Neuronal stem cell (in vitro differentiated cells): Measurements from ENCODE around the gene RILPL1.
"Not testable (repeated sequence)": the region's sequence is repeated elsewhere in the genome, so short reads cannot be mapped to it uniquely, and the experiment has no call there.

Source experiments
- DNase-seq: peaks from one replicate; pipeline ENCODE4 v3.0.0-alpha.2; 2013; ENCODE audit warnings: low spot score
- H2AFZ ChIP-seq: one replicate; pipeline ENCODE4 v1.6.1; 2013; ENCODE audit warnings: mild to moderate bottlenecking, low read length, inconsistent platforms
- H2AK5ac ChIP-seq: 2 replicates; pipeline ENCODE4 v1.6.1; 2013; ENCODE audit warnings: low read depth, mild to moderate bottlenecking, inconsistent platforms, low read length, moderate library complexity, mixed read lengths
- H2BK120ac ChIP-seq: 2 replicates; pipeline ENCODE4 v1.6.1; 2013; ENCODE audit warnings: low read depth, mild to moderate bottlenecking, inconsistent platforms, low read length, moderate library complexity, mixed read lengths
- H2BK12ac ChIP-seq: one replicate; pipeline ENCODE4 v1.6.1; 2013; ENCODE audit warnings: low read length, inconsistent platforms
- H2BK15ac ChIP-seq: 2 replicates; pipeline ENCODE4 v1.6.1; 2013; ENCODE audit warnings: mild to moderate bottlenecking, low read length, inconsistent platforms, mixed read lengths
- H2BK5ac ChIP-seq: one replicate; pipeline ENCODE4 v1.6.1; 2013; ENCODE audit warnings: inconsistent platforms, mild to moderate bottlenecking, low read length, moderate library complexity
- H3K14ac ChIP-seq: one replicate; pipeline ENCODE4 v1.6.1; 2013; ENCODE audit warnings: low read length, inconsistent platforms
- H3K18ac ChIP-seq: 2 replicates; pipeline ENCODE4 v1.6.1; 2013; ENCODE audit warnings: low read length, inconsistent platforms
- H3K23ac ChIP-seq: 2 replicates; pipeline ENCODE4 v1.6.1; 2013; ENCODE audit warnings: low read depth, mild to moderate bottlenecking, mixed read lengths, low read length, inconsistent platforms; ENCODE audit not compliant: poor library complexity
- H3K27ac ChIP-seq: replicated peaks from 3 replicates; pipeline ENCODE4 v1.5.1; 2013; ENCODE audit warnings: low read length, inconsistent platforms
- H3K27me3 ChIP-seq, 3 experiments: 2 replicates each; pipeline ENCODE4 v1.6.1; 2013; ENCODE audit warnings: low read length in 3 of 3, mild to moderate bottlenecking in 2 of 3, inconsistent platforms in 1 of 3, low read depth in 1 of 3, mixed read lengths in 1 of 3, moderate library complexity in 1 of 3; ENCODE audit not compliant: control insufficient read depth in 3 of 3, insufficient read depth in 3 of 3
- H3K36me3 ChIP-seq, 2 donors: replicated peaks in 1 of 2; 2 replicates each; pipeline ENCODE4 v1.6.1; 2013; ENCODE audit warnings: low read length in 2 of 2; ENCODE audit not compliant: control insufficient read depth in 2 of 2, insufficient read depth in 2 of 2
- H3K4ac ChIP-seq: 2 replicates; pipeline ENCODE4 v1.6.1; 2013; ENCODE audit warnings: inconsistent platforms, mild to moderate bottlenecking, low read length, moderate library complexity
- H3K4me1 ChIP-seq, 2 donors: 1 replicate in 1 of 2; 2 replicates in 1 of 2; pipeline ENCODE4 v1.6.1; 2013; ENCODE audit warnings: low read length in 2 of 2, low read depth in 1 of 2; ENCODE audit not compliant: control insufficient read depth in 2 of 2, insufficient read depth in 1 of 2
- H3K4me2 ChIP-seq: one replicate; pipeline ENCODE4 v1.6.1; 2013; ENCODE audit warnings: mild to moderate bottlenecking, low read length, inconsistent platforms; ENCODE audit not compliant: insufficient read depth, poor library complexity, severe bottlenecking
- H3K4me3 ChIP-seq, 2 donors: 2 replicates each; pipeline ENCODE4 v1.5.1; 2013; ENCODE audit warnings: low read length in 2 of 2, mild to moderate bottlenecking in 2 of 2, inconsistent platforms in 1 of 2, moderate library complexity in 1 of 2
- H3K79me1 ChIP-seq: one replicate; pipeline ENCODE4 v1.6.1; 2013; ENCODE audit warnings: low read depth, mild to moderate bottlenecking, inconsistent platforms, low read length, moderate library complexity
- H3K9ac ChIP-seq: one replicate; pipeline ENCODE4 v1.6.1; 2013; ENCODE audit warnings: mild to moderate bottlenecking, low read depth, low read length, inconsistent platforms; ENCODE audit not compliant: poor library complexity
- H3K9me3 ChIP-seq, 2 donors: replicated peaks in 1 of 2; 2 replicates each; pipeline versions ENCODE3 to v1.6.1; 2013; ENCODE audit warnings: low read length in 2 of 2, mild to moderate bottlenecking in 2 of 2, inconsistent platforms in 1 of 2, low read depth in 1 of 2, mixed read lengths in 1 of 2, moderate library complexity in 1 of 2; ENCODE audit not compliant: control insufficient read depth in 2 of 2, insufficient read depth in 1 of 2
- H4K8ac ChIP-seq: one replicate; pipeline ENCODE4 v1.6.1; 2013; ENCODE audit warnings: low read depth, mild to moderate bottlenecking, inconsistent platforms, low read length, moderate library complexity
- H4K91ac ChIP-seq: one replicate; pipeline ENCODE4 v1.6.1; 2013; ENCODE audit warnings: low read length, low read depth, mild to moderate bottlenecking, inconsistent platforms; ENCODE audit not compliant: poor library complexity
- WGBS, 2 donors: extraction: QIAGEN DNeasy Blood & Tissue Kit; methylation state at CpG; one replicate each; pipeline ENCODE4 v1.1.7; 2013; ENCODE audit warnings: missing lambda C conversion rate in 2 of 2, mixed read lengths in 1 of 2; ENCODE audit not compliant: insufficient read length in 2 of 2, insufficient replicate concordance in 1 of 2; ENCODE audit errors: extremely low coverage in 2 of 2; 5-methylcytosine and 5-hydroxymethylcytosine counted together

Gene RILPL1

GRCh38 chr12:123514582-123515221, 18.8 kb downstream of the RILPL1 start:
- H3K4me3 ChIP-seq, H3K27me3 ChIP-seq, H4K91ac ChIP-seq, H2BK120ac ChIP-seq, H3K4me1 ChIP-seq, H2BK12ac ChIP-seq, H3K23ac ChIP-seq, H2BK15ac ChIP-seq, H2AFZ ChIP-seq, H3K79me1 ChIP-seq, H3K27ac ChIP-seq, DNase-seq, H3K9ac ChIP-seq, H4K8ac ChIP-seq, H3K14ac ChIP-seq, H3K4ac ChIP-seq, H3K4me2 ChIP-seq, H2BK5ac ChIP-seq, H3K9me3 ChIP-seq, H3K18ac ChIP-seq, H2AK5ac ChIP-seq: not testable (repeated sequence)
- peaks cover 42 to 86% of the 10 kb centered on the region in 2 donors for H3K36me3 ChIP-seq
- no CpG with 5 or more reads among the region's 1 CpG for WGBS, 2 donors

DNA sequence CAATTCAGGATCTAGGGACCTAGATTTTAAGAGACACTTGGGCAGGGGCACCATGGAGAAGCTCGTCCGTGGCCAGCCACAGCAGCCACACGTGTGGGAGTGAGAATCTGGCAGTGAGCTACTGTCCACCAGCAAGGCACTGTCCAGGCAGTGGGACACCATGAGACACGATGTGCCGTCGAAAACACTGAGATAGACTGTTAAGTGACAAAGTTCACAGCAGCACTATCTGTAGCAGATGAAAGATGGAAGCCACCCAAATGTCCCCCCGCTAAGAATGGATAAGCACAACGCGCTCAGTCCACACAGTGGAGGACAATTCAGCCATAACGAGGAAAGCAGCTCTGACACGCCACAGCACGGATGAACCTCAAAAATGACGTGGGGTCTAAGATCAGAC, 19.7 kb downstream of the RILPL1 start:
- Histone ChIP-seq H3K9me3 (peaks cover 0 to 2% of the 10 kb centered on the region in 2 donors), H2AFZ (no peak overlapping the region), H3K36me3 (peaks cover 40 to 83% of the 10 kb centered on the region in 2 donors), H4K8ac (no peak overlapping the region), H3K4me3 (no peak overlapping the region), H3K4ac (no peak overlapping the region), H3K23ac (no peak overlapping the region), H2BK120ac (no peak overlapping the region), H3K27me3 (peaks cover 0 to 4% (median 0%) of the 10 kb centered on the region in 3 experiments), H3K14ac (no peak overlapping the region), H3K4me2 (no peak overlapping the region), H2AK5ac (no peak overlapping the region), H2BK15ac (no peak overlapping the region), H3K79me1 (peaks cover 9% of the 10 kb centered on the region), H2BK12ac (no peak overlapping the region), H2BK5ac (no peak overlapping the region), H3K27ac (no peak overlapping the region), H3K18ac (no peak overlapping the region), H3K9ac (peak overlapping the region; percentile 44), H3K4me1 (peaks cover 0 to 3% of the 10 kb centered on the region in 2 donors), H4K91ac (no peak overlapping the region)
- no peak for DNase-seq
- no CpG with 5 or more reads among the region's 13 CpGs for WGBS, 2 donors

GRCh38 chr12:123512838-123513665, 20.5 kb downstream of the RILPL1 start:
- Histone ChIP-seq H2BK12ac (peak overlapping the region; percentile 33), H3K4me3 (peak overlapping the region in 1 of 2 donors; percentile 70), H3K9ac (peak overlapping the region; percentile 24), H3K14ac (no peak overlapping the region), H2BK120ac (no peak overlapping the region), H3K23ac (peak overlapping the region; percentile 1), H3K27ac (peak overlapping the region; percentile 43), H3K4me1 (peaks cover 0 to 3% of the 10 kb centered on the region in 2 donors), H3K36me3 (peaks cover 39 to 76% of the 10 kb centered on the region in 2 donors), H3K4ac (no peak overlapping the region), H3K4me2 (no peak overlapping the region), H3K18ac (peak overlapping the region; percentile 64), H2BK15ac (no peak overlapping the region), H2AFZ (no peak overlapping the region), H2BK5ac (peak overlapping the region; percentile 29), H4K8ac (peak overlapping the region; percentile 20), H4K91ac (peak overlapping the region; percentile 38), H3K79me1 (peaks cover 9% of the 10 kb centered on the region), H3K27me3 (peaks cover 0 to 4% (median 0%) of the 10 kb centered on the region in 3 experiments), H3K9me3 (peaks cover 0 to 2% of the 10 kb centered on the region in 2 donors), H2AK5ac (no peak overlapping the region)
- no peak for DNase-seq
- WGBS, 2 donors, result 100% methylated on average over 1 of the region's 26 CpGs; no CpG with 5 or more reads in 1 of the 2 donors

DNA sequence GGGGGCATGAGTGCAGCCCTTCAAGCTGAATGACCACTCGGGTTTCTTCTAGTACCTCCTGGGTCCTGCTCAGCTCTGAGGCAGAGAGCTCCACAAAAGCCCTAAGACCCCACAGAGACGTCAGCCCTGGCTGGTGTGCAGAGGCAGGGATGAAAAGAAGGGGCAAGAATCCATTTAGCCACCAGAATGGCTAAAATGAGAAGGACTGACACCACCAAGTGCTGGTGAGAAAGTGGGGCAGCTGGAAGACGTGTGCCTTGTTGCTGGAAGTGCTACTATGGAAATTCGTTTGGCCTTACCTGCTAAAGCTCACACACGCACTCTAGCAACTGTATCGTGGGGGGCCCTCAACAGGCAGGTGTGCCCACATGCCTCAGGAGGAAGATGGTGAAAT, 26.7 kb downstream of the RILPL1 start:
- Histone ChIP-seq H2BK15ac (no peak overlapping the region), H4K91ac (no peak overlapping the region), H2BK120ac (no peak overlapping the region), H3K4me3 (no peak overlapping the region), H3K14ac (no peak overlapping the region), H3K27me3 (no peaks in the 10 kb centered on the region), H2AK5ac (no peak overlapping the region), H3K4me2 (no peak overlapping the region), H3K27ac (no peak overlapping the region), H2AFZ (no peak overlapping the region), H3K9ac (no peak overlapping the region), H2BK12ac (no peak overlapping the region), H3K4ac (no peak overlapping the region), H3K36me3 (peaks cover 16 to 43% of the 10 kb centered on the region in 2 donors), H3K79me1 (peaks cover 5% of the 10 kb centered on the region), H3K23ac (no peak overlapping the region), H2BK5ac (no peak overlapping the region), H3K4me1 (peaks cover 4 to 7% of the 10 kb centered on the region in 2 donors), H3K9me3 (peaks cover 0 to 2% of the 10 kb centered on the region in 2 donors), H4K8ac (no peak overlapping the region), H3K18ac (no peak overlapping the region)
- DNase-seq, result no peak
- WGBS, 2 donors, result no CpG with 5 or more reads among the region's 6 CpGs
